ENCODE results near the gene HSD11B2.

Gene HSD11B2

GRCh38 chr16:67481561-67482232, 50.8 kb downstream of the HSD11B2 start:
- no peak for DNase-seq

- no peak for DNase-seq
These were observed 51.5 kb downstream of the HSD11B2 start for GRCh38 chr16:67482233-67482924.

GRCh38 chr16:67483150-67483549, 52.2 kb downstream of the HSD11B2 start, which contains the start of gene AGRP:
AGRP (minus strand) TSS chr16:67483547; CDS start chr16:67483398, 149 bp downstream.
- no peak for DNase-seq

GRCh38 chr16:67483731-67484525, 53.0 kb downstream of the HSD11B2 start:
- DNase-seq, result no peak

GRCh38 chr16:67486805-67487204, 55.9 kb downstream of the HSD11B2 start:
- DNase-seq, result no peak
